C4-2B (cell line): ENCODE results near the gene S1PR1.
"Not testable (repeated sequence)": the region's sequence is repeated elsewhere in the genome, so short reads cannot be mapped to it uniquely, and the experiment has no call there.

Experiments
- CTCF ChIP-seq: fragments of 450-650 bp; conservative IDR thresholded peaks from 2 replicates; pipeline ENCODE4 v1.5.1; 2017; ENCODE audit warnings: mild to moderate bottlenecking
- ZFX ChIP-seq: fragments of 450-650 bp; IDR thresholded peaks from 2 replicates; pipeline ENCODE4 v1.6.1; 2017

- not testable (repeated sequence) for TF ChIP-seq CTCF, ZFX
Measured at GRCh38 chr1:101232182-101232581, 4.6 kb upstream of the S1PR1 start.
